Skin of body (tissue), 2 donors: ENCODE results near the gene LRP1B. TPM values are rescaled to one million over a fixed set of nuclear protein-coding genes. Genes with fewer than 3 reads are reported as not detected.

Experiments used
- DNase-seq: peaks from one replicate; lab custom pipeline; 2025; lab: John Stamatoyannopoulos, UW
- total RNA-seq: library from RNA; depleted of rRNA; stranded (reverse); fragments of >200 nt; gene quantifications from one replicate; pipeline ENCODE4 v1.2.3, GENCODE V29; 2014

The LRP1B gene
- total RNA-seq, 1 donor from 2014 or later = 1.7 TPM

DNA sequence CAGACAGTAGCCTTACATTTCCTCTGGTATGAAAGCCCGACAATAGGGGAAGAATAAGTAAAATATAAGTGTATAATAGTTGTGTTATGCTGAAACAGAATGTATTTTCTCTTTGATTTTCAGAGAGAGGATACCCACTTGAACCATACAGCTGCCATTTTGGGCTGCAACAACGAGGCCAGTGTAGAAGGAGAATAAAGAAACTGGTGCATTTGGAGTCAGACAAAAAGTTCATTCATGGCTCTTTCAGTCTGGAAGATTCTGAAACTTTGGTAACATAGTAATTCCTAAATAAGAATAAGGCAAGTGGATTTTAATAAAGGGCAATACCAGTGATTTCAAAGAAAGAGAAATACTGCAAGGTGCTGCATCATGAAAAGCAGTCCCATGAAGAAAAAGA, 610.9 kb downstream of the LRP1B start:
- DNase-seq = no peak

DNA sequence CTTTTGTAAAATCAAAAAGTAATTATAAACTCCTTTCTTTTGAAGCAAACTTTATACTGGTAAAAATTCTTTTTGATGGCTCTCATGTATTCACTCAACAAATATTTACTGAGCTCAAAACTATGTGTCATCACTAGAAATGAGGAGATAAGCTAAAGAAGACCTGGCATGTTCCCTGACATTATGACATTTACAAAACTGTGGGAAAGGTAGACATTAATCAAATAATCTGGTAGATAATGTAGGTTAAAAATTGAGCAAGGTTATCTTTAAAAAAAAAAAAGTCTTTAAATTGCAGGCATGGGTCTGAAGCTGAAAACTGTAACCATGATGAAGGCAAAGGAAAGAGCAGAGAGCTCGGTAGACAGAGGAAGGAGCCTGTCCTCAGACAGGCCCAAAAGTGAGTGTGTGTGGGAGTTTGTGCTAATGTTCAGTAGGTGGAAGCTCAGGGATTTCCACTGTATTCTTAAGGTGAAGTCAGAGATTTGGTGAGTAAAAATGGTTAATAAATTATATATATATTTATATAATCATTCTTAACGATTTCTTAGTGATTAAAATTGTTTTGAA, 612.9 kb downstream of the LRP1B start:
- DNase-seq = no peak

DNA sequence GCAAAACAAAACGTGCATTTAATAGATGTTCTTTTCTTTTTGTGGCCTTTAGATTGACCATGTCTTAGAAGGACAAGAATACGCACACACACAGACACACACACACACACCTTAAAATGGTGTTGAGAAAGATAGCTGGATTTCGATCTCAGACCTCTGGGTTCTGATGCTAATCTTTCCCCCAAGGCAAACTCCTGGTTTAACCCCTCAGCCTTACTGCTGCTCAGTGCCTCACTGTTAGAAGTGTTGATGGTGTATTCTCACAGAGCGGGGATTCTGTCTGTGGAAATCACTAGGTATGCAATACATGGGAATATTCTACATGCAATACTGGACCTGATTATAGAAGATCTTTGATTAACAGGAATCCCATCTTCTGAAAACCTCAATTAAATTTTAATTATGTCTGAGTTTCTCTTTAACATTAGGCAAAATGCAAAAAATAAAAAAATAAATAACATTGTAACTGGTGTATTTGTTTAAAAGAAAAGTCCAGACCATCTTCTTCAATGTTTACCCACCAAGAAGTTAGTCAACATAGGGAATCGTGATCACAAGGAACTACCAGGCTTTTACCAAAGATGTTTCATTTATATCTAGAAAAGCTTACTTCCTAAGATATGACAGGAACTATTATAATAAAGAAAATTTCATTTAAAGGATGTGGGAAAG, 613.5 kb downstream of the LRP1B start:
- DNase-seq = no peak

- no peak for DNase-seq
These were observed 614.9 kb downstream of the LRP1B start for GRCh38 chr2:141515931-141516330.

DNA sequence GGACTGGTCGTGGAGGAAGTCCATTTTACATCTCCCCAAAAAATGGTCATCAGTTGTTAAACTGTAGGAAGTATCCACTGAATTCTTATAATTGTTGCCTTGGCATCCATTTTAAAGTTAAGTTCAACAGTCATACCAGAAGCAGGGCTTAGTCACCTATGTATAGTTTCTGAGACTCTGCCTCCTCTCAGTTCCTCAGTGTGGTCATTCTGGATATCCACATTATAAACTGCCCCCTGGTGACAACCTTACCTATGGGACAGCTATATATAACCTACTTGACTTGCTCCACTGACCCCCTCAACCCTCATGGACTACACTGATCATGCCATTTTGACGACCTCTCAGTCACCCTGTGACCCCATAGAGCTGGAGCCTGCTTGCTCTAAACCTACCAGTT, 617.0 kb downstream of the LRP1B start:
- DNase-seq = no peak

GRCh38 chr2:141508806-141509595, 621.8 kb downstream of the LRP1B start:
- DNase-seq = peak; percentile 1

DNA sequence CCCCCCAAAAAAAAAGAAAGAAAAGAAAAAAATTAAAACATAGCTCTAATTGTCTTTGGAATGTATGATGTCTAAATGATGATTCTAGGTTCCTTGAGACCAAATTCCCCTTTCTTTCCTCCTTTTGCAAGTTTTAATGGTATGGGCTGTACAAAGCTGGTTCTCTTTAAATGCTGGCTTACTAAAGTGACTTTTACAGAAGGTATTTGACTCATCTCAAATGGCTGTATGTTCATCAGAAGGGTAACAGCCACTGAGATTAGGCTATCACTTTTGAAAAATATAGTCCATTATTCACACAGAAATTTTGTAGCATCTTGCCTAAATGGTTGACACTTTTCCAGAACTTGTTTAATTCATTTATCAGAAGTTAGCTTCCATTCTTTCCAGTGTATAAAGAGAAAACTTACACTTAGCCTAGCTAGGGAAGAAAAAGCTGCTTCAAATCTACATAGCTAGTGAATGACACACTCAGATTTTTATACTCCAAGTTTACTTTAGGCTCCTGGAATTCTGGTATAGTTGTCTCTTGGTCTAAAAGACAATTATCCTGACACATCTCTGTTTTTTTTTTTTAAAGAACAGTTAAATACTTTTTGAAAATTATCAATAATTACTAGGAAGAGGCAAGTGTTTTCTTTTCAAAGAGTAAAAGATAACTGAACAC, 622.6 kb downstream of the LRP1B start:
- DNase-seq = no peak

DNA sequence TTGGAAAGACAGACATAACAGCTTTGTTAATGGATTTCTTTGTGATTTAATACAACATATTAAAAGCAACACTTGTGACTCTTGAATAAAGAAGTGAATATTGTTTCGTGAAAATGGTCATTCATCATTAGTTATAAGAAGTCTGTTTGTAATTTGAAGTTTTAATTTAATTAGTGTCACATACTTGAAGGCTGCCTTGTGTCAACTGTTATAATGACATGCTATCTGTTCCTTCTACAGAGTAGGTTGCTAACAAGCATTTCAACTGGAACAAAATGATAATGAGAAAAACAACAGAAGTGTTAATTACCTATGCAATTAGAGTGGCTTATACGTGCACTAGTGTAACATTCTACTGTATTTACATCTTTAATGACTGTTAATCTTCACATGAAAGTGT, 624.7 kb downstream of the LRP1B start:
- no peak for DNase-seq

DNA sequence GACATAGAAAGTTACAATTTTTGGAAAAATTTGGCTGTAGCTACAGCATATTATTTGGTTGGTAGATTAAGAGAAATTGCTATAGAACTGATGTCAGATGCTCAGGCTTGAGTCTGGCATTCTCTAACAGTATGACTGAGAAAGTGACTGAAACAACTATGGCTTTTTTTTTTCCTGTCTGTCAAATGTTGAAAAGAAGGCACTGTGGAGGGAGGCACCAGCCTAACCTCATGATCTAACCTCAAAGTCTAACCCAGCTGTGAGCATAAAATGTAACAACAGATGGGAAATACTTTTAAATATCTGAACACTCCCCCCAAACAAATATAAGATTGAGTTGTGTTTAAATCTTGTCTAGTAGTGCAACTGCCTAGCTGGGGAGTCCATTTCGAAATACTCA, 629.1 kb downstream of the LRP1B start:
- no peak for DNase-seq

DNA sequence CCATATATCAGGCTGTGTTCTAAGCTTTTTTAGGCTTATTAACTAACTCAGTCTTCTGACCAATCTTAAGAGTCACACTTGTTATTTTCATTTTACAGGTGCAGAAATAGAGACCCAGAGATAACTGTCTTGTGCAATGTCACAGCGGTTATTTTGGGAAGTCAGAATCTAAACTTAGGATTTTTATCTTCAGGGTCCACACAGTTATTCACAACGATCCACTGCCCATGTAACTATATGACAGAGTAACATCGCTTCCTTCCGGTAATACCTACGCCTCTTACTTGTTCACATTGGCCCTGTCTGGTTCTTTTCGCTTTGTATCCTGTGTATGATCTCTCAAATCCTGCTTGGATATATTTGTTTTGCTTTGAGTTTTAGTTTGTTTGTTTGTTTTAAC, 631.7 kb downstream of the LRP1B start:
- no peak for DNase-seq

DNA sequence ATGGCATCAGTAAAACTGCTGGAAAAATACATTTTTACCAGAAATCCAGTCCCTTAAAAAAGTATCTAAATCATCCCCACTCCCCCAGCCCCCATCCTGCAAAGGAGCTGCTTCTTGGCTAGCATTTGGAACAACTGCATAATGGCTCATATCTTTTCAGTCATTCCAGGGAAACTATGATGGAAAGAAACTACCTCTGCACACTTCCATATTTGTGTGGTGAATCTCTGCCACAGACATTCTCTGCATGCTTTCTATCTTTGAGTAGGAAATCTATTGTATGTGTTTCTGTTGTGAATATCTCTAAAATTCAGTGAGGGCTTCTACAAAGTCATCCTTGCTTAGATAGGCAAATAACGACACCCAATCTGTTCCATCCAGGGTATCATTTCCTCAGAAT, 632.3 kb downstream of the LRP1B start:
- no peak for DNase-seq

- DNase-seq = no peak
These were observed 633.5 kb downstream of the LRP1B start for GRCh38 chr2:141497272-141497671.

GRCh38 chr2:141496810-141497209, 634.0 kb downstream of the LRP1B start:
- DNase-seq = no peak

- no peak for DNase-seq
These were observed 636.9 kb downstream of the LRP1B start for GRCh38 chr2:141493936-141494335.

DNA sequence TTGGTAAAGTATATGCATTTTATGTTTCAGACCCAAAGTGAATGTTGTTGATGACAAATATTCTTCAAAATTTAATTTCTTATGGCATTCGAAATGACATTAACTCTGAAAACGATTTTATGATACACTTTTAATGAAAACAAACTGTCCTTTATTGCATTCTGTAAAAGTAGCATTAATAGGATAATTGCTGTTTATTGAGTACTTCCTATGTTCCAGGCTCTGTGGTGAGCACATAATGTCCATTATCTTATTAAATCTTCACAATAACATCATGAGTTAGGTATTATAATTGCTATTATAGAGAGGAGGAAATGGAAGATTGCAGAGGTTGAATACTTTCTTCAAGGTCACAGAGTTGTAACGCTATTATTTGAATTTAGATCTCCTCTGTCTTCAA, 638.0 kb downstream of the LRP1B start:
- DNase-seq = no peak

DNA sequence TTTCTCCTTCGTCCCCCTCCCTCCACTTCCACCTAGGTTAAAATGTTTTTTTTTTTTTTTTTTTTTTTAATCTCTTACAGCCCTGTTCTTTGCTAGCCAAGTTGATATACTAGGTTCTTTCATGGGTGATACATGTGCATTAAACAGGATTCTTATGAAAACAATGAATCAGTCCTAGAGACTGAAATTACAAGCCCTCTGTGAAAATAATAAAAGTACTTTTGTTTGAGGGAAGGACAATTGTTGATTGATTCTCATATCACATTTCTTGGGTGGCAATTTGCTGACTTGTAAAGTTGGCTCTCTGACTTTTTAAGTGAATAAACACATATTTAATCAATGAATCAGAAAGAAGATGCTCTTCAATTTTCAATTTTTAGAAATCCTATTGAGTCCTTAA, 639.9 kb downstream of the LRP1B start:
- no peak for DNase-seq

DNA sequence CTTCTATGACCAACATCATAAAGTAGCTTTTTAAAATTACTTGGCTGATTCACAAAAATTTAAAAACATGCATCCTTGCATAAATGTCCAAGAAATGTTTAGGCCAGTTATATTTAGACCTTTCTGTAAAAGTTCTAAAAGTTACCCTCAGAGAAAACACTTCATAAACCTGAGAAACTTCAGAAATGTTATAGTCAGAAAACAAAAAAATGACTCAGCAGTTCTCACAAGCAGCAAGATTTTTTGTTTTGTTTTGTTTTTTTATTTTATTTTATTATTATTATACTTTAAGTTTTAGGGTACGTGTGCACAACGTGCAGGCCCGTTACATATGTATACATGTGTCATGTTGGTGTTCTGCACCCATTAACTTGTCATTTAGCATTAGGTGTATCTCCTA, 648.1 kb downstream of the LRP1B start:
- DNase-seq = no peak

DNA sequence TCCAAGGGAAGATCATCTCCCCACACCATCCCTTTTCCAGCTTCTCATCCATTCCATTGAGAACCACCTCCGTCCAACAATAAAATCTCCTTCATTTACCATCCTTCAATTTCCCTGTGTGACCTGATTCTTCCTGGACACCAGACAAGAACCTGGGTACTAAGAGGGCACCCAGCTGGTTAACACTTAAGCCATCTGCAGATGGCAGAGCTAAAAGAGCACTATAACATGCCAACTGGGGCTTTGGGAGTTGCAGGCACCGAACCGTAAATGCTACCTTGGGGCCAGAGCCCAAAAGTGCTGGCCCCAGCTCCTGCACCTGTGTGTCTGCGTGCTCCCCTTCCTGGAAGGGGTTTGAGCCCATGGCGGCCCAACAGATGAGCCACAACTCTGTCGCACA, 655.0 kb downstream of the LRP1B start:
- DNase-seq = no peak

GRCh38 chr2:141468761-141469160, 662.1 kb downstream of the LRP1B start:
- no peak for DNase-seq

DNA sequence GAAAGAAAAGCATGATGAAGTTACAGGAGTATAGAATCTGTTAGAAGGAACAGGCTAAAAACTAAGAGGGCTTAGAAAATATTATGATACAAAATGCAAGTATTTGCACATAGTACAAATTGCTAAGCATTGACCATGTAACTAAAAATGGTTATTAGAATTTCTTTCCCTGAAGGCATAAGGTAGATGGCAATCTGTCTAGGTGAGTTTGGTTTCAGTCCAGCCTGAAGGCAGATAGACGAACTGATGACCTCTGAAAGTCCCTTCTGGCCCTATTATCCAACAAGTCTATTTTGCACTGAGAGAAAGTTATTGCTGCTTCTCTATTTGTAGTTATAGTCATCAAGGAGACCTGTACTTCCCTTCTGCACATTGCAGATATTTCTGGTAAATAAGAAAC, 663.5 kb downstream of the LRP1B start:
- DNase-seq = no peak

GRCh38 chr2:141464995-141465394, 665.8 kb downstream of the LRP1B start:
- no peak for DNase-seq

- no peak for DNase-seq
These were observed 672.5 kb downstream of the LRP1B start for GRCh38 chr2:141458351-141458750.
